Measurements from ENCODE around the gene RRP9. TPM values are rescaled to one million over a fixed set of nuclear protein-coding genes. Genes with fewer than 3 reads are reported as not detected.

RRP9 gene
- total RNA-seq, 1 donor from 2014 or later: 32.4 TPM

DNA sequence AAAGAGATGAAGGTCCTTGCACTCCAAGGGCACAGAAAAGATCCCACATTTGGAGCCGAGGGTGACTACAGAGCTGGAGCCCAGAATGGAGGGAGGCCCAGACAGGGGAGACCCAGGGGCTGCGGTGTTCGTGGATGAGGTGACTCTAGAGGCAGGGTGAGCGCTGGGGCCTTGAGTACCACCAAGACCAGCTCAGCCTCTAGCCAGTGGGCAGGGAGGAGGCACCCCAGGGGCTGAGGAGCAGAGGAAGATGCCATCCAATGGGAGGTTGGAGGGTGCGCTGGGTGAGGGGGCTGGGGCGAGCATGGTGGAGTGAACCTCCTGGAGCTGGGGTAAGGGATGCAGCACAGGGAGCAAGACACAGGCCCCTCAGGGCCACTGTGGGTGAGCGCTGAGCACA lies 13.3 kb downstream of the RRP9 start:
- POLR2A ChIA-PET: no interaction called here
- Mint-ChIP-seq H3K27me3 (no peaks in the 10 kb centered on the region), H3K27ac (no peak overlapping the region), H3K4me1 (no peaks in the 10 kb centered on the region), H3K4me3 (no peak overlapping the region), H3K9me3 (no peaks in the 10 kb centered on the region), H3K36me3 (ENCODE audit: low read depth) (peaks cover 21% of the 10 kb centered on the region)
- no peak for ATAC-seq (ENCODE audit: low read depth)
- CTCF ChIA-PET: no interaction called here
- intact Hi-C loops (cut with micrococcal nuclease): no loop called here
- DNase-seq: no peak
- TF ChIP-seq, protein P1, sequence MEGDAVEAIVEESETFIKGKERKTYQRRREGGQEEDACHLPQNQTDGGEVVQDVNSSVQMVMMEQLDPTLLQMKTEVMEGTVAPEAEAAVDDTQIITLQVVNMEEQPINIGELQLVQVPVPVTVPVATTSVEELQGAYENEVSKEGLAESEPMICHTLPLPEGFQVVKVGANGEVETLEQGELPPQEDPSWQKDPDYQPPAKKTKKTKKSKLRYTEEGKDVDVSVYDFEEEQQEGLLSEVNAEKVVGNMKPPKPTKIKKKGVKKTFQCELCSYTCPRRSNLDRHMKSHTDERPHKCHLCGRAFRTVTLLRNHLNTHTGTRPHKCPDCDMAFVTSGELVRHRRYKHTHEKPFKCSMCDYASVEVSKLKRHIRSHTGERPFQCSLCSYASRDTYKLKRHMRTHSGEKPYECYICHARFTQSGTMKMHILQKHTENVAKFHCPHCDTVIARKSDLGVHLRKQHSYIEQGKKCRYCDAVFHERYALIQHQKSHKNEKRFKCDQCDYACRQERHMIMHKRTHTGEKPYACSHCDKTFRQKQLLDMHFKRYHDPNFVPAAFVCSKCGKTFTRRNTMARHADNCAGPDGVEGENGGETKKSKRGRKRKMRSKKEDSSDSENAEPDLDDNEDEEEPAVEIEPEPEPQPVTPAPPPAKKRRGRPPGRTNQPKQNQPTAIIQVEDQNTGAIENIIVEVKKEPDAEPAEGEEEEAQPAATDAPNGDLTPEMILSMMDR (IDR thresholded peaks at IDR 0.05): no peak

DNA sequence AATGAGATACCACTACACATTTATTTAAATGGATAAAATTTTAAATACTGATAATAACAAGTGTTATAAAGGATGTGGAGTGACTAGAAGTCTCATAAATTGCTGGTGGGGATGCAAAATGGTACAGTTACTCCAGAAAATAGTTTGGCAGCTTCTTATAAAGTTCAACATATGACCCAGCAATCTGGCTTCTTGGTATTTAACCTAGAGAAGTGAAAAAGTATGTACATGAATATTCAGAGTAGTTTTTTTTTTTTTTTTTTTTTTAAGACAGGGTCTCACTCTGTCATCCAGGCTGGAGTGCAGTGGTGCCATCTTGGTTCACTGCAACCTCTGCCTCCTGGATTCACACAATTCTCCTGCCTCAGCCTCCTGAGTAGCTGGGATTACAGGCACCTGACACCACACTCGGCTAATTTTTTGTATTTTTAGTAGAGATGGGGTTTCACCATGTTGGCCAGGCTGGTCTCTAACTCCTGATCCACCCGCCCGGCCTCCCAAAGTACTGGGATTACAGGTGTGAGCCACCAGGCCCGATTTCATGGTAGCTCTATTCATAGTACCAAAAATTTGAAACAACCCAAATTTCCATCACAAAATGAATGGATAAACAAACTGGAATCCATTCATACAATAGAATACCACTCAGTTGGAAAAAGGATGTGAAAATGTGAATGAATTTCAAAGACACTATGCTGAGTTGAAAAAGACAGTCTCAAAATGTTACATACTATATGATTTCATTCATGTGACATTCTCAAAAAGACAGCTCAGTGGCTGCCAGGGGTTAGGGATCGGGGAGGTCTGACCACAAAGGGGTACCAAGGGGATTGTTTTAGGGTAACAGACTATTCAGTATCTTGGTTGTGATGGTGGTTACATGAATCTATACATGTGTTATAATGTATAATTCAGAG lies 14.4 kb downstream of the RRP9 start:
- Mint-ChIP-seq H3K27ac (no peak overlapping the region), H3K4me3 (no peak overlapping the region), H3K27me3 (no peaks in the 10 kb centered on the region), H3K4me1 (no peaks in the 10 kb centered on the region), H3K36me3 (ENCODE audit: low read depth) (peaks cover 10% of the 10 kb centered on the region), H3K9me3 (no peaks in the 10 kb centered on the region)
- TF ChIP-seq, protein P1 (IDR thresholded peaks at IDR 0.05): no peak
- ATAC-seq (ENCODE audit: low read depth) (no peak), DNase-seq (no peak)
- POLR2A ChIA-PET: interaction anchor here (0.6 kb wide), 1 partner anchor 106 kb away, joined by 6 read pairs; no protein-coding TSS in a partner anchor
- intact Hi-C loops (cut with micrococcal nuclease): no loop called here
- CTCF ChIA-PET: no interaction called here

DNA sequence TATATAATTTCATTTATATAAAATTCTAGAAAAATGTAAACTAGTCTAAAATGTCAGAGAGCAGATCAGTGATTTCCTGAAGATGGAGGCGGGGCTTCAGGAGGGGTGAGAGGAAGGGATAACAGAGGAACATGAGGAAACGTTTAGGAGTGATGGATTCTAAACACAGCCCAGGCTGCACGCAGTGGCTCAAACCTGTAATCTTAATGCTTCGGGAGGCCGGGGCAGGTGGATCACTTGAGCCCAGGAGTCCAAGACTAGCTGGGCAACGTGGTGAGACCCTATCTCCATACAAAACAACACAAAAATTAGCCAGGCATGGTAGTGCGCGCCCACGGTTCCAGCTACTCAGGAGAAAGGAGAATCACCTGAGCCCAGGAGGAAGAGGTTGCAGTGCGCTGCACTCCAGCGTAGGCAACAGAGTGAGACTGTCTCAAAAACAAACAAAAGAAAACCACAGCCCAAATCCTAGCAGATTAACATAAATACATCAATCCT lies 20.6 kb downstream of the RRP9 start:
- Mint-ChIP-seq H3K27ac (no peak overlapping the region), H3K4me3 (no peak overlapping the region), H3K4me1 (no peaks in the 10 kb centered on the region), H3K36me3 (ENCODE audit: low read depth) (no peaks in the 10 kb centered on the region), H3K9me3 (no peaks in the 10 kb centered on the region), H3K27me3 (peaks cover 3% of the 10 kb centered on the region)
- ATAC-seq (ENCODE audit: low read depth) (no peak), DNase-seq (no peak)
- TF ChIP-seq, protein P1 (IDR thresholded peaks at IDR 0.05): no peak
- intact Hi-C loops (cut with micrococcal nuclease): no loop called here
- POLR2A ChIA-PET: no interaction called here
- CTCF ChIA-PET: no interaction called here

DNA sequence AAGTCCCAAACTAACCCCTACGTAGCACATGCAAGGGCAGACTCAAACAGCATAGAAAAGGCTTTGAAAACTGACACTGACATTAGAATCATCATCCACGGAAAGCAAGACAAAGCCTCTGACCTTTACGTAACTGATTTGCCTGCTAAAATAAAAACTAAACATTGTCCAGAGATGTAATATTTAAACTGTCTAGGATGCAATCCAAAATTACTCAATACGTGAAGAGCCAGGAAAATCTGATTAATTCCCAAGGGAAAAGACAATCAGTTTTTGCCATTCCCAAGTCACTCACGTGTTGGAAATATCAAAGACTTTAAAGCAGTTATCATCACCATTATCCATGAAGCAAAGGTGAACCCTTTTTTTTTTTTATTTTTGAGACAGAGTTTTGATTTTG lies 25.3 kb downstream of the RRP9 start:
- no peak overlapping the region for H3K27ac Mint-ChIP-seq
- H3K9me3 Mint-ChIP-seq: no peaks in the 10 kb centered on the region
- ATAC-seq (ENCODE audit: low read depth) (no peak), DNase-seq (no peak)
- H3K36me3 Mint-ChIP-seq (ENCODE audit: low read depth): no peaks in the 10 kb centered on the region
- peaks cover 12% of the 10 kb centered on the region for H3K27me3 Mint-ChIP-seq
- H3K4me1 Mint-ChIP-seq: no peaks in the 10 kb centered on the region
- CTCF ChIA-PET: no interaction called here
- intact Hi-C loops (cut with micrococcal nuclease): no loop called here
- no peak overlapping the region for H3K4me3 Mint-ChIP-seq
- POLR2A ChIA-PET: no interaction called here
- TF ChIP-seq, protein P1 (IDR thresholded peaks at IDR 0.05): no peak

DNA sequence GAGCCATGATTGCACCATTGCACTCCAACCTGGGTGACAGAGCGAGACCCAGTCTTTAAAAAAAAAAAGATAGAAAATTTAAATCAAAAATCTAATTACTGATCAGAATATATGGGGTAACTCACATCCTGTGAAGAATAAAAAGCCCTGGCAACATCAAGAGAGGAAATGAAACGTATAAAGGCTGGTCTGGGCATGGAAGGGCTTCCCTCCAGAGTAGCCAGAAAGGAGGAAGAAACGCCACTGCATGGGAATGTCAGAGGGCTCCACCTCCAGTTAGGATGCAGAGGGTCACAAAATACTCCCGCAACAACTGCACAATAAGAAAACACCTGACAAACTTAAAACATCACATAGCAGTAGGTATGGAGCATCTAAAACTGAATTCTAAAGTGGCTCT lies 33.7 kb downstream of the RRP9 start:
- intact Hi-C loops (cut with micrococcal nuclease): no loop called here
- Mint-ChIP-seq H3K4me1 (no peaks in the 10 kb centered on the region), H3K9me3 (peaks cover 20% of the 10 kb centered on the region), H3K27me3 (peaks cover 23% of the 10 kb centered on the region), H3K27ac (no peak overlapping the region), H3K36me3 (ENCODE audit: low read depth) (no peaks in the 10 kb centered on the region), H3K4me3 (no peak overlapping the region)
- ATAC-seq (ENCODE audit: low read depth) (no peak), DNase-seq (no peak)
- CTCF ChIA-PET: no interaction called here
- POLR2A ChIA-PET: no interaction called here
- TF ChIP-seq, protein P1 (IDR thresholded peaks at IDR 0.05): no peak
